Right lobe of liver (tissue), 6 donors: ENCODE measurements around the gene TRIM45. TPM values are rescaled to one million over a fixed set of nuclear protein-coding genes. Genes with fewer than 3 reads are reported as not detected.

ENCODE experiments used
- ATAC-seq, 4 donors: fragments of 200-7000 bp; cut with Tn5 transposase; one replicate each; pipeline ENCODE4 v1.9.1; 2020; ENCODE audit warnings: mild to moderate bottlenecking in 4 of 4, moderate library complexity in 4 of 4
- DNase-seq, 3 donors: peaks; one replicate each; pipeline ENCODE4 v3.0.0-alpha.2; 2020
- H3K27ac ChIP-seq, 3 donors: fragments of 200-600 bp; one replicate each; pipeline ENCODE4 v1.8.0; 2022
- H3K27me3 ChIP-seq, 2 donors: fragments of 200-600 bp; one replicate each; pipeline ENCODE4 v1.8.0; 2022
- H3K36me3 ChIP-seq, 4 donors: fragments of 200-600 bp; sonication (generic) in 1 of 4; one replicate each; pipeline versions ENCODE4 v1.5.1 to v1.8.0; 2017 to 2022; ENCODE audit warnings: control low read depth in 1 of 4
- H3K4me1 ChIP-seq, 4 donors: fragments of 200-600 bp; sonication (generic) in 1 of 4; one replicate each; pipeline versions ENCODE4 v1.5.1 to v1.8.0; 2017 to 2022; ENCODE audit warnings: control low read depth in 1 of 4
- H3K4me3 ChIP-seq, 3 donors: fragments of 200-600 bp; one replicate each; pipeline ENCODE4 v1.8.0; 2022
- H3K9me3 ChIP-seq, 4 donors: fragments of 200-600 bp; sonication (generic) in 1 of 4; one replicate each; pipeline versions ENCODE4 v1.5.1 to v1.8.0; 2017 to 2022; ENCODE audit warnings: control low read depth in 1 of 4
- POLR2A ChIP-seq: fragments of 450-650 bp; IDR thresholded peaks from one replicate; pipeline ENCODE4 v1.6.1; 2017; ENCODE audit warnings: antibody characterized with exemption, mild to moderate bottlenecking
- WGBS: methylation state at CpG from one replicate; pipeline ENCODE4 v1.1.6; 2018; ENCODE audit warnings: low coverage, low lambda C conversion rate; ENCODE audit not compliant: insufficient coverage; ENCODE audit errors: missing lambda C conversion rate; 5-methylcytosine and 5-hydroxymethylcytosine counted together
- intact Hi-C, 2 donors: fragments of 100-400 bp; cut with DNase I; formaldehyde crosslinking; loops; one replicate each; pipeline versions ENCODE4 v1.11.2 to v1.14.1; 2022
- total RNA-seq, 6 experiments: library from RNA; depleted of rRNA in 2 of 6; stranded (reverse); fragments of >200 nt in 2 of 6; fragmentation: NEBNext Ultra II Directional in 3 of 6; extraction: Animal tissue kit (Norgen Biotek cat#: 25700) in 3 of 6; gene quantifications; one replicate each; pipeline versions ENCODE4 v1.1.0 to v1.2.4, GENCODE V29; 2016 to 2023
- TF ChIP-seq, protein P1 (sequence below), 4 donors: fragments of 200-600 bp in 3 of 4; fragments of 450-650 bp in 1 of 4; IDR thresholded peaks; one replicate each; pipeline versions ENCODE4 v1.5.1 to v1.8.0; 2016 to 2022; ENCODE audit warnings: antibody characterized with exemption in 4 of 4, mild to moderate bottlenecking in 2 of 4
- donor health status: DM: no; HTN: yes; CAD: no.
- donor health status: DM: no; HTN: no; CAD: no.
- donor health status: DM: no; HTN: no; CAD: no.
- donor health status: DM: no; HTN: yes; CAD: no.
- donor health status: DM: no; HTN: yes; CAD: no.

TRIM45 gene
- total RNA-seq, 6 experiments from 2014 or later: 0.31 to 1.8 (median 0.51) TPM

DNA sequence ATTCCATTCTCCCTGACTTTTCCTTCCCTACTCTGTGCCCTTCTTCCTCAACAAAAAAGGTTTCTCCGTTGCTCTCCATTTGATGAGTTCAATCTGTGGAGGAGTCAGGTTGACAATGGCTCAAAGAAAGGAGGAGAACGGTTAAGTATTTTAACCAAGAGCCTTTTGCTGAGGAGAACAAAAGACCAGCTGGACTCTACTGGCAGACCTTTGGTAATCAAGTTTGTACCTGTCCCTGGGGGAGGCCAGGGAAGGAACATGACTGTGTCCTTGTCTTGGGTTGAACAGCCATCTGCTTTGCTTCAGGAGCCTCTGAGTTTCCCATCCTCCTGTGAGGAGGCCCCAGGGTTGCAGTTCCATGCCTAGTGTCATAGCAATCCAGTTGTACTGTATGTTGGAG lies 31.6 kb downstream of the TRIM45 start:
- intact Hi-C loops: no loop called here

DNA sequence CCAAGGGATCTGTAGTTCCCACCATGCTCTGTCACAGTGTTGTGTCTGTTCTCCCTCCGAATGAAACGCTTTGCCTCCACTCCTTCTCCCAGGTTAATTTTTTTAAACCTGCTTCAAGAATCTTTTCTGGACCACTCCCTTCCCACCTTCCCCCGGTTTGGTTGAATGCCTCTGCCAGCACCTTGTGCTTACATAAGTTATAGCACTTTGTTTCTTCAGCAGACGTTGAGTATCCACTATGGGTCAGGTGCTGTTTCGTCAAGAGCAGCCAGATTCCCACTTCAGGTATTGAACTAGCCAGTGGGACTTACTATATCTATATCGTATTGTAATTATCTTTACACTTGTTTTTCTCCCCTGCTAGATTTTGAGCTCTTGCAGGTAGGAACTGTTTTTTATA lies 33.9 kb downstream of the TRIM45 start:
- 100% methylated on average over 5 of the region's 6 CpGs for WGBS
- no peak overlapping the region for H3K27ac ChIP-seq
- TF ChIP-seq POLR2A: no peak
- TF ChIP-seq, protein P1, sequence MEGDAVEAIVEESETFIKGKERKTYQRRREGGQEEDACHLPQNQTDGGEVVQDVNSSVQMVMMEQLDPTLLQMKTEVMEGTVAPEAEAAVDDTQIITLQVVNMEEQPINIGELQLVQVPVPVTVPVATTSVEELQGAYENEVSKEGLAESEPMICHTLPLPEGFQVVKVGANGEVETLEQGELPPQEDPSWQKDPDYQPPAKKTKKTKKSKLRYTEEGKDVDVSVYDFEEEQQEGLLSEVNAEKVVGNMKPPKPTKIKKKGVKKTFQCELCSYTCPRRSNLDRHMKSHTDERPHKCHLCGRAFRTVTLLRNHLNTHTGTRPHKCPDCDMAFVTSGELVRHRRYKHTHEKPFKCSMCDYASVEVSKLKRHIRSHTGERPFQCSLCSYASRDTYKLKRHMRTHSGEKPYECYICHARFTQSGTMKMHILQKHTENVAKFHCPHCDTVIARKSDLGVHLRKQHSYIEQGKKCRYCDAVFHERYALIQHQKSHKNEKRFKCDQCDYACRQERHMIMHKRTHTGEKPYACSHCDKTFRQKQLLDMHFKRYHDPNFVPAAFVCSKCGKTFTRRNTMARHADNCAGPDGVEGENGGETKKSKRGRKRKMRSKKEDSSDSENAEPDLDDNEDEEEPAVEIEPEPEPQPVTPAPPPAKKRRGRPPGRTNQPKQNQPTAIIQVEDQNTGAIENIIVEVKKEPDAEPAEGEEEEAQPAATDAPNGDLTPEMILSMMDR (IDR thresholded peaks at IDR 0.05): no peak
- DNase-seq (no peak), ATAC-seq (no peak)
- peaks cover 0 to 5% (median under 1%) of the 10 kb centered on the region in 4 donors for H3K36me3 ChIP-seq
- H3K4me3 ChIP-seq: no peak overlapping the region
- no peaks in the 10 kb centered on the region for H3K27me3 ChIP-seq
- no peaks in the 10 kb centered on the region for H3K9me3 ChIP-seq
- intact Hi-C loops: no loop called here
- no peaks in the 10 kb centered on the region for H3K4me1 ChIP-seq

More for the DNA sequence above, 31.6 kb downstream of the TRIM45 start:
- H3K9me3 ChIP-seq: no peaks in the 10 kb centered on the region
- peaks cover 0 to 5% (median under 1%) of the 10 kb centered on the region in 4 donors for H3K36me3 ChIP-seq
- WGBS: 90% methylated on average over 2 of the region's 2 CpGs
- ATAC-seq (no peak), DNase-seq (no peak)
- no peaks in the 10 kb centered on the region for H3K27me3 ChIP-seq
- no peak overlapping the region for H3K4me3 ChIP-seq
- no peaks in the 10 kb centered on the region for H3K4me1 ChIP-seq
- H3K27ac ChIP-seq: no peak overlapping the region
- no peak for TF ChIP-seq POLR2A
- TF ChIP-seq, protein P1 (IDR thresholded peaks at IDR 0.05): no peak

DNA sequence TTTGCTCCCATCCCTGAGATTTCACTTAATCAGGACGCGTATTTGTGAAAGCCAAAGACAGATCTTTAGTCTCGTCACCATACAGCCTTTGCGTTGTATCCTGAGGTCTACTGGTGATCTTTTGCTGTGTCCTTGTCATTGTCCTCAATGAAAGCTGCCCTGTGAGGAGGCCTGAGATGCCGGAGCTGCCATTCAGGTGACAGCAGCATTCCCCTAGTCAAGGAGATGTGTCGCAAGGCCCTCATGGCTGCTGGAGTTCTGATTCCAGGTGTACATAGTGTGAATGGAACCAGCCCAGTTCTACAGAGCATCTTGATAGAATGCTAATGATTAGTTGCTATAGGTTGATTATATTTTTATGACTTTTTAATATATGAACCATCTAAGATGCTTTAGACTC lies 37.3 kb downstream of the TRIM45 start:
- no peak for TF ChIP-seq POLR2A
- TF ChIP-seq, protein P1 (IDR thresholded peaks at IDR 0.05): no peak
- peaks cover 0 to 12% (median 0%) of the 10 kb centered on the region in 4 donors for H3K36me3 ChIP-seq
- H3K9me3 ChIP-seq: no peaks in the 10 kb centered on the region
- no peak overlapping the region for H3K4me3 ChIP-seq
- intact Hi-C loops: no loop called here
- DNase-seq: no peak
- no peaks in the 10 kb centered on the region for H3K4me1 ChIP-seq
- H3K27ac ChIP-seq: no peak overlapping the region
- 97% methylated on average over 5 of the region's 6 CpGs for WGBS
- H3K27me3 ChIP-seq: no peaks in the 10 kb centered on the region
- ATAC-seq: no peak

DNA sequence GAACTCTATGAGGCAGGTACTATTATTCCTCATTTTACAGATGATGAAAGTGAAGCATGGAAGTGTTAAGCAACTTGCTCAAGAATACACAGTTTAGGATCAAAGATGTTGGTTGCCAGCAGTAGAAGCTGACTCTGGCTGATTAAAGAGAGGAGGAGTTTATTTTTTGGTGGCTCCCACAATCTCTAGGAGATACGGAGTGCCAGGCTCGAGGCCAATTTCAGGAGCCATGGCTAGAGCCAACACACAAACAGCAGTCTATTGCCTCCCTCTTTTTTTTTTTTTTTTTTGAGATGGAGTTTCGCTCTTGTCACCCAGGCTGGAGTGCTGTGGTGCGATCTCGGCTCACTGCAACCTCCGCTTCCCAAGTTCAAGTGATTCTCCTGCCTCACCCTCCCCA lies 41.8 kb downstream of the TRIM45 start:
- H3K9me3 ChIP-seq: no peaks in the 10 kb centered on the region
- no peaks in the 10 kb centered on the region for H3K4me1 ChIP-seq
- no peak overlapping the region for H3K4me3 ChIP-seq
- DNase-seq (no peak), ATAC-seq (no peak)
- WGBS: 88% methylated on average over 6 of the region's 6 CpGs
- H3K36me3 ChIP-seq: peaks cover 0 to 44% (median under 1%) of the 10 kb centered on the region in 4 donors
- TF ChIP-seq, protein P1 (IDR thresholded peaks at IDR 0.05): no peak
- no peak for TF ChIP-seq POLR2A
- intact Hi-C loops: loop anchor here in 1 of 2 donors (10.0 kb wide), 1 partner anchor 45 kb away; the partner anchor contains the start of gene TRIM45
- H3K27me3 ChIP-seq: no peaks in the 10 kb centered on the region
- H3K27ac ChIP-seq: no peak overlapping the region
